Astrocyte (in vitro differentiated cells and primary cell): ENCODE results near the gene EFNA1. TPM values are rescaled to one million over a fixed set of nuclear protein-coding genes. Genes with fewer than 3 reads are reported as not detected.

Source experiments
- DNase-seq: peaks from one replicate; pipeline ENCODE4 v3.0.0-alpha.2; 2010; ENCODE audit warnings: low read depth
- FAIRE-seq: peaks from 2 replicates; lab custom pipeline; 2011; peaks lifted over from hg19 to GRCh38; lab: Jason Lieb, UNC
- H2AFZ ChIP-seq: 2 replicates; pipeline ENCODE4 v1.6.0; 2012; ENCODE audit warnings: low read depth, low read length, inconsistent platforms
- H3K27ac ChIP-seq: 2 replicates; pipeline ENCODE4 v1.5.1; 2011; ENCODE audit warnings: low read depth, low read length, inconsistent platforms
- H3K27me3 ChIP-seq: 2 replicates; pipeline ENCODE4 v1.6.0; 2011; ENCODE audit warnings: low read length, inconsistent platforms; ENCODE audit not compliant: insufficient read depth
- H3K36me3 ChIP-seq: 2 replicates; pipeline ENCODE4 v1.5.1; 2011; ENCODE audit warnings: low read length, inconsistent platforms; ENCODE audit not compliant: insufficient read depth
- H3K4me1 ChIP-seq: 2 replicates; pipeline ENCODE4 v1.5.1; 2011; ENCODE audit warnings: low read length, inconsistent platforms; ENCODE audit not compliant: insufficient read depth
- H3K4me2 ChIP-seq: 2 replicates; pipeline ENCODE4 v1.6.0; 2012; ENCODE audit warnings: low read length, inconsistent platforms
- H3K4me3 ChIP-seq: 2 replicates; pipeline ENCODE4 v1.5.1; 2011; ENCODE audit warnings: low read depth, mild to moderate bottlenecking, low read length, inconsistent platforms; ENCODE audit not compliant: insufficient read depth
- H3K79me2 ChIP-seq: 2 replicates; pipeline ENCODE4 v1.6.0; 2012; ENCODE audit warnings: mild to moderate bottlenecking, low read length, inconsistent platforms; ENCODE audit not compliant: insufficient read depth
- H3K9ac ChIP-seq: 2 replicates; pipeline ENCODE4 v1.6.0; 2012; ENCODE audit warnings: mild to moderate bottlenecking, low read length, inconsistent platforms
- H3K9me3 ChIP-seq: 2 replicates; pipeline ENCODE4 v1.5.1; 2012; ENCODE audit warnings: low read depth, mild to moderate bottlenecking, low read length, inconsistent platforms; ENCODE audit not compliant: insufficient read depth
- H4K20me1 ChIP-seq: 2 replicates; pipeline ENCODE4 v1.6.0; 2012; ENCODE audit warnings: low read length, inconsistent platforms; ENCODE audit not compliant: insufficient read depth
- H3K27ac Mint-ChIP-seq: one replicate; pipeline ENCODE4 v1.8.0; 2021; ENCODE audit warnings: mild to moderate bottlenecking, mixed read lengths; ENCODE audit not compliant: unreplicated experiment
- H3K27me3 Mint-ChIP-seq: one replicate; pipeline ENCODE4 v1.8.0; 2021; ENCODE audit warnings: low read depth, mixed read lengths; ENCODE audit not compliant: unreplicated experiment
- H3K36me3 Mint-ChIP-seq: one replicate; pipeline ENCODE4 v1.8.0; 2021; ENCODE audit warnings: low read depth, mixed read lengths; ENCODE audit not compliant: unreplicated experiment
- H3K4me1 Mint-ChIP-seq: one replicate; pipeline ENCODE4 v1.8.0; 2021; ENCODE audit warnings: low read depth, mixed read lengths; ENCODE audit not compliant: unreplicated experiment
- H3K4me3 Mint-ChIP-seq: one replicate; pipeline ENCODE4 v1.8.0; 2021; ENCODE audit warnings: mild to moderate bottlenecking, moderate library complexity, mixed read lengths; ENCODE audit not compliant: unreplicated experiment
- H3K9me3 Mint-ChIP-seq: one replicate; pipeline ENCODE4 v1.8.0; 2021; ENCODE audit warnings: mild to moderate bottlenecking, mixed read lengths; ENCODE audit not compliant: unreplicated experiment
- EZH2 ChIP-seq: IDR thresholded peaks from 2 replicates; pipeline ENCODE4 v1.6.1; 2012; ENCODE audit warnings: mild to moderate bottlenecking, low read length, inconsistent platforms; ENCODE audit not compliant: insufficient read depth
- total RNA-seq: library from RNA; stranded (reverse); gene quantifications from 2 replicates; pipeline ENCODE4 v1.2.1, GENCODE V29; 2021
- TF ChIP-seq, protein P1 (sequence below): IDR thresholded peaks from 2 replicates; pipeline ENCODE4 v1.5.1; 2011; ENCODE audit warnings: low read depth, mild to moderate bottlenecking, inconsistent platforms, low read length, moderate library complexity; ENCODE audit not compliant: insufficient read depth

EFNA1 gene
- total RNA-seq, 1 donor from 2014 or later: 16.4 TPM

DNA sequence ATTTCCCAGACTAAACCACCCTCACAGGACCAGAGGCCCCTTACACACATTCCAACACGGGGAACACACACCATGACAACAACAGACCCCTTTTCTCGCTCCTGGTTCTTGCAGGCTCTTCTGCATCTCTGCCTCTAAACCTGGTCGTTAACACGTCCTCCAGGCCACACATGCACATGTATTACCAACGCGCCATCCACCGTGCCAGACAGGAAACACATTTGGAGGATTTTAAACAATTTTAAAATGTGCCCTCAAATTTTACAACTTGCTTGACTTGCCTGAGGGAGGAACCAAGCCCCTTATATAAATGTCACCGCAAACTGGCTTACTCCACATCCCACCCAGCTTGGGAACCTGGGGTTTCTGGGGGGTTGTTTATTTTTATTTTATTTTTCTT, 16.9 kb upstream of the EFNA1 start:
- Histone ChIP-seq H3K27me3 (peaks cover 8% of the 10 kb centered on the region), H2AFZ (no peak overlapping the region), H3K4me1 (no peaks in the 10 kb centered on the region), H3K9ac (no peak overlapping the region), H3K27ac (no peak overlapping the region), H3K4me2 (no peak overlapping the region), H4K20me1 (no peaks in the 10 kb centered on the region), H3K4me3 (no peak overlapping the region), H3K36me3 (no peaks in the 10 kb centered on the region), H3K79me2 (no peaks in the 10 kb centered on the region), H3K9me3 (no peaks in the 10 kb centered on the region)
- Mint-ChIP-seq H3K27ac (no peak overlapping the region), H3K4me1 (no peaks in the 10 kb centered on the region), H3K4me3 (no peak overlapping the region), H3K9me3 (no peaks in the 10 kb centered on the region), H3K36me3 (no peaks in the 10 kb centered on the region), H3K27me3 (peaks cover 29% of the 10 kb centered on the region)
- TF ChIP-seq, protein P1, sequence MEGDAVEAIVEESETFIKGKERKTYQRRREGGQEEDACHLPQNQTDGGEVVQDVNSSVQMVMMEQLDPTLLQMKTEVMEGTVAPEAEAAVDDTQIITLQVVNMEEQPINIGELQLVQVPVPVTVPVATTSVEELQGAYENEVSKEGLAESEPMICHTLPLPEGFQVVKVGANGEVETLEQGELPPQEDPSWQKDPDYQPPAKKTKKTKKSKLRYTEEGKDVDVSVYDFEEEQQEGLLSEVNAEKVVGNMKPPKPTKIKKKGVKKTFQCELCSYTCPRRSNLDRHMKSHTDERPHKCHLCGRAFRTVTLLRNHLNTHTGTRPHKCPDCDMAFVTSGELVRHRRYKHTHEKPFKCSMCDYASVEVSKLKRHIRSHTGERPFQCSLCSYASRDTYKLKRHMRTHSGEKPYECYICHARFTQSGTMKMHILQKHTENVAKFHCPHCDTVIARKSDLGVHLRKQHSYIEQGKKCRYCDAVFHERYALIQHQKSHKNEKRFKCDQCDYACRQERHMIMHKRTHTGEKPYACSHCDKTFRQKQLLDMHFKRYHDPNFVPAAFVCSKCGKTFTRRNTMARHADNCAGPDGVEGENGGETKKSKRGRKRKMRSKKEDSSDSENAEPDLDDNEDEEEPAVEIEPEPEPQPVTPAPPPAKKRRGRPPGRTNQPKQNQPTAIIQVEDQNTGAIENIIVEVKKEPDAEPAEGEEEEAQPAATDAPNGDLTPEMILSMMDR: no peak
- TF ChIP-seq EZH2: no peak
- FAIRE-seq: no peak
- DNase-seq: no peak

- H3K4me1 ChIP-seq: no peaks in the 10 kb centered on the region
- FAIRE-seq: no peak
- TF ChIP-seq EZH2: no peak
- TF ChIP-seq, protein P1: no peak
- Mint-ChIP-seq H3K4me3 (no peak overlapping the region), H3K4me1 (no peaks in the 10 kb centered on the region), H3K27me3 (peaks cover 28% of the 10 kb centered on the region), H3K27ac (no peak overlapping the region), H3K9me3 (no peaks in the 10 kb centered on the region), H3K36me3 (no peaks in the 10 kb centered on the region)
- no peak overlapping the region for H3K9ac ChIP-seq
- H4K20me1 ChIP-seq: no peaks in the 10 kb centered on the region
- H3K79me2 ChIP-seq: no peaks in the 10 kb centered on the region
- no peak overlapping the region for H3K4me3 ChIP-seq
- no peaks in the 10 kb centered on the region for H3K9me3 ChIP-seq
- no peak overlapping the region for H3K27ac ChIP-seq
- H3K4me2 ChIP-seq: no peak overlapping the region
- H2AFZ ChIP-seq: no peak overlapping the region
- no peaks in the 10 kb centered on the region for H3K36me3 ChIP-seq
- peaks cover 6% of the 10 kb centered on the region for H3K27me3 ChIP-seq
- no peak for DNase-seq
Measured at GRCh38 chr1:155113450-155113980, 14.2 kb upstream of the EFNA1 start.

- TF ChIP-seq EZH2: no peak
- TF ChIP-seq, protein P1: no peak
- H3K4me1 ChIP-seq: no peaks in the 10 kb centered on the region
- peaks cover 24% of the 10 kb centered on the region for H3K27me3 ChIP-seq
- Mint-ChIP-seq H3K9me3 (peaks cover under 1% of the 10 kb centered on the region), H3K27ac (no peak overlapping the region), H3K27me3 (peaks cover 39% of the 10 kb centered on the region), H3K36me3 (no peaks in the 10 kb centered on the region), H3K4me3 (no peak overlapping the region), H3K4me1 (no peaks in the 10 kb centered on the region)
- no peak overlapping the region for H3K4me3 ChIP-seq
- H3K9me3 ChIP-seq: no peaks in the 10 kb centered on the region
- H3K36me3 ChIP-seq: no peaks in the 10 kb centered on the region
- H2AFZ ChIP-seq: no peak overlapping the region
- H3K9ac ChIP-seq: no peak overlapping the region
- DNase-seq (no peak), FAIRE-seq (no peak)
- H3K27ac ChIP-seq: no peak overlapping the region
- H4K20me1 ChIP-seq: no peaks in the 10 kb centered on the region
- H3K4me2 ChIP-seq: no peak overlapping the region
- no peaks in the 10 kb centered on the region for H3K79me2 ChIP-seq
Measured at GRCh38 chr1:155116113-155116764, 11.4 kb upstream of the EFNA1 start.
